ENCODE data around the gene DPH5.

DNA sequence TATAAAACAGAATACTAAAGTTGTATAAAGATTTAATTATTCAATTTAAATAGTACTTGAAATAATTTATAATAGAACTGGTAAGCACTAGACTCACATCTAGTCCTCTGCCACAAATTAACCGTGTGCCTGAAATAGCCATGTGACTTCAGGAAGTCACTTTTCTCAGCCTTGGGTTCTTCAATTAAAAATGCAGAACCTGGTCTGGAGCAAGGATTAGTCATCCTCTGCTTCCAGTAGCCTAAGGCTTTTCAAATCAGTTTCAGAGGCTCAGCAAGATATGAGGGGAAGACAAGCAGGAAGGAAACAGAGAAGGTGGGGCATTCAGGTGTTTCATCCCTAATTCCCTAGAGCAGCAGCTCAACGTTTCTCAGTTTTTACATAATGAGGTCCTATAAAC lies 23.0 kb downstream of the DPH5 start:
- TF ChIP-seq, protein P1, sequence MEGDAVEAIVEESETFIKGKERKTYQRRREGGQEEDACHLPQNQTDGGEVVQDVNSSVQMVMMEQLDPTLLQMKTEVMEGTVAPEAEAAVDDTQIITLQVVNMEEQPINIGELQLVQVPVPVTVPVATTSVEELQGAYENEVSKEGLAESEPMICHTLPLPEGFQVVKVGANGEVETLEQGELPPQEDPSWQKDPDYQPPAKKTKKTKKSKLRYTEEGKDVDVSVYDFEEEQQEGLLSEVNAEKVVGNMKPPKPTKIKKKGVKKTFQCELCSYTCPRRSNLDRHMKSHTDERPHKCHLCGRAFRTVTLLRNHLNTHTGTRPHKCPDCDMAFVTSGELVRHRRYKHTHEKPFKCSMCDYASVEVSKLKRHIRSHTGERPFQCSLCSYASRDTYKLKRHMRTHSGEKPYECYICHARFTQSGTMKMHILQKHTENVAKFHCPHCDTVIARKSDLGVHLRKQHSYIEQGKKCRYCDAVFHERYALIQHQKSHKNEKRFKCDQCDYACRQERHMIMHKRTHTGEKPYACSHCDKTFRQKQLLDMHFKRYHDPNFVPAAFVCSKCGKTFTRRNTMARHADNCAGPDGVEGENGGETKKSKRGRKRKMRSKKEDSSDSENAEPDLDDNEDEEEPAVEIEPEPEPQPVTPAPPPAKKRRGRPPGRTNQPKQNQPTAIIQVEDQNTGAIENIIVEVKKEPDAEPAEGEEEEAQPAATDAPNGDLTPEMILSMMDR (conservative IDR thresholded peaks at IDR 0.05; ENCODE audit: low read length), result no peak
- TF ChIP-seq EZH2phosphoT487 (IDR thresholded peaks at IDR 0.05; ENCODE audit: borderline replicate concordance, low read depth, low read length), result no peak

Data from OCI-LY7 (cell line).